GM12891 (cell line): ENCODE data around the gene TAB2.
A peak's percentile ranks its signal among the peaks of the same experiment; 100 is the strongest.

Experiments used
- DNase-seq: peaks from one replicate; pipeline ENCODE4 v3.0.0; 2011; ENCODE audit warnings: low spot score; ENCODE audit not compliant: insufficient read length
- FAIRE-seq: peaks from 2 replicates; lab custom pipeline; 2011; peaks lifted over from hg19 to GRCh38; lab: Jason Lieb, UNC
- PAX5 ChIP-seq: IDR thresholded peaks from 2 replicates; pipeline ENCODE4 v1.6.1; 2011; ENCODE audit warnings: low read length, moderate library complexity, mild to moderate bottlenecking; ENCODE audit not compliant: insufficient read depth, severe bottlenecking
- POLR2A ChIP-seq: IDR thresholded peaks from 2 replicates; pipeline ENCODE4 v1.6.1; 2011; ENCODE audit warnings: low read depth, low read length, control low read depth
- POLR2AphosphoS5 ChIP-seq: IDR thresholded peaks from 2 replicates; pipeline ENCODE4 v1.6.1; 2011; ENCODE audit warnings: low read depth, low read length, control low read depth
- POU2F2 ChIP-seq: IDR thresholded peaks from 2 replicates; pipeline ENCODE4 v1.6.1; 2011; ENCODE audit warnings: low read depth, mild to moderate bottlenecking, control low read depth, low read length, moderate library complexity
- SPI1 ChIP-seq: IDR thresholded peaks from 2 replicates; pipeline ENCODE4 v1.6.1; 2011; ENCODE audit warnings: low read depth, low read length, control low read depth
- TAF1 ChIP-seq: IDR thresholded peaks from 2 replicates; pipeline ENCODE4 v1.6.1; 2011; ENCODE audit warnings: low read depth, low read length, control low read depth

The TAB2 gene

GRCh38 chr6:149414821-149415220 lies 97.3 kb downstream of the TAB2 start:
- TF ChIP-seq POU2F2 (no peak), POLR2AphosphoS5 (no peak)
- DNase-seq (no peak), FAIRE-seq (peak; percentile 31)

GRCh38 chr6:149419696-149420404 lies 102.3 kb downstream of the TAB2 start:
- TF ChIP-seq POLR2A (no peak), TAF1 (no peak), POU2F2 (no peak), PAX5 (no peak), POLR2AphosphoS5 (no peak), SPI1 (no peak)
- FAIRE-seq (no peak), DNase-seq (no peak)

GRCh38 chr6:149421132-149421531 lies 103.6 kb downstream of the TAB2 start:
- no peak for DNase-seq
- no peak for TF ChIP-seq PAX5
- TF ChIP-seq TAF1: no peak
- no peak for TF ChIP-seq POU2F2
- no peak for TF ChIP-seq SPI1
- TF ChIP-seq POLR2AphosphoS5: no peak
- FAIRE-seq: no peak

- no peak for TF ChIP-seq SPI1
- TF ChIP-seq TAF1: no peak
- TF ChIP-seq POU2F2: no peak
- no peak for TF ChIP-seq POLR2A
- TF ChIP-seq PAX5: no peak
- TF ChIP-seq POLR2AphosphoS5: no peak
- DNase-seq (no peak), FAIRE-seq (no peak)
These were observed 105.1 kb downstream of the TAB2 start for GRCh38 chr6:149422581-149422980.

GRCh38 chr6:149423964-149424440 lies 106.5 kb downstream of the TAB2 start:
- TF ChIP-seq POU2F2 (no peak), POLR2A (no peak), TAF1 (no peak), SPI1 (no peak), PAX5 (no peak), POLR2AphosphoS5 (no peak)
- peak; percentile 71 for FAIRE-seq
- no peak for DNase-seq

GRCh38 chr6:149425224-149425623 lies 107.7 kb downstream of the TAB2 start:
- no peak for TF ChIP-seq PAX5
- TF ChIP-seq SPI1: no peak
- TF ChIP-seq POU2F2: no peak
- DNase-seq (no peak), FAIRE-seq (no peak)

GRCh38 chr6:149425754-149426153 lies 108.2 kb downstream of the TAB2 start:
- no peak for FAIRE-seq
- DNase-seq: no peak
- no peak for TF ChIP-seq SPI1
- no peak for TF ChIP-seq PAX5
- no peak for TF ChIP-seq POU2F2
- TF ChIP-seq TAF1: no peak
- no peak for TF ChIP-seq POLR2A
- no peak for TF ChIP-seq POLR2AphosphoS5

- no peak for TF ChIP-seq POU2F2
- TF ChIP-seq SPI1: no peak
- TF ChIP-seq TAF1: no peak
- TF ChIP-seq POLR2A: no peak
- TF ChIP-seq POLR2AphosphoS5: no peak
- no peak for TF ChIP-seq PAX5
- FAIRE-seq: no peak
- DNase-seq: no peak
These were observed 111.1 kb downstream of the TAB2 start for GRCh38 chr6:149428606-149429005.

- peak; percentile 41 for FAIRE-seq
- DNase-seq: no peak
- TF ChIP-seq POLR2AphosphoS5: no peak
- TF ChIP-seq POU2F2: no peak
- TF ChIP-seq SPI1: no peak
- no peak for TF ChIP-seq POLR2A
- no peak for TF ChIP-seq PAX5
- no peak for TF ChIP-seq TAF1
These were observed 112.2 kb downstream of the TAB2 start for GRCh38 chr6:149429427-149430360.
